ENCODE measurements around the gene DHCR24. TPM values are rescaled to one million over a fixed set of nuclear protein-coding genes. Genes with fewer than 3 reads are reported as not detected.

The DHCR24 gene
- total RNA-seq, 1 donor from 2014 or later, result 87.2 TPM

GRCh38 chr1:54853096-54853792, 33.8 kb downstream of the DHCR24 start:
- no peak for TF ChIP-seq CTCF (IDR thresholded peaks at IDR 0.05)
- Mint-ChIP-seq H3K4me3 (ENCODE audit: unreplicated experiment) (no peak overlapping the region), H3K27me3 (ENCODE audit: unreplicated experiment) (no peaks in the 10 kb centered on the region), H3K27ac (ENCODE audit: unreplicated experiment) (no peak overlapping the region), H3K9me3 (ENCODE audit: unreplicated experiment) (no peaks in the 10 kb centered on the region), H3K4me1 (ENCODE audit: unreplicated experiment) (peaks cover 11% of the 10 kb centered on the region), H3K36me3 (ENCODE audit: unreplicated experiment) (peaks cover 43% of the 10 kb centered on the region)
- DNase-seq (ENCODE audit: extremely low spot score, unreplicated experiment), result no peak

GRCh38 chr1:54851936-54852524, 35.0 kb downstream of the DHCR24 start:
- no peak overlapping the region for H3K27ac Mint-ChIP-seq (ENCODE audit: unreplicated experiment)
- no peak for TF ChIP-seq CTCF (IDR thresholded peaks at IDR 0.05)
- H3K4me3 Mint-ChIP-seq (ENCODE audit: unreplicated experiment), result no peak overlapping the region
- no peaks in the 10 kb centered on the region for H3K9me3 Mint-ChIP-seq (ENCODE audit: unreplicated experiment)
- DNase-seq (ENCODE audit: extremely low spot score, unreplicated experiment), result no peak
- peaks cover 43% of the 10 kb centered on the region for H3K36me3 Mint-ChIP-seq (ENCODE audit: unreplicated experiment)
- H3K27me3 Mint-ChIP-seq (ENCODE audit: unreplicated experiment), result no peaks in the 10 kb centered on the region
- peaks cover 9% of the 10 kb centered on the region for H3K4me1 Mint-ChIP-seq (ENCODE audit: unreplicated experiment)

- H3K9me3 Mint-ChIP-seq (ENCODE audit: unreplicated experiment), result no peaks in the 10 kb centered on the region
- H3K36me3 Mint-ChIP-seq (ENCODE audit: unreplicated experiment), result peaks cover 41% of the 10 kb centered on the region
- DNase-seq (ENCODE audit: extremely low spot score, unreplicated experiment), result no peak
- H3K27me3 Mint-ChIP-seq (ENCODE audit: unreplicated experiment), result no peaks in the 10 kb centered on the region
- no peak for TF ChIP-seq CTCF (IDR thresholded peaks at IDR 0.05)
- no peak overlapping the region for H3K4me3 Mint-ChIP-seq (ENCODE audit: unreplicated experiment)
- peaks cover 3% of the 10 kb centered on the region for H3K4me1 Mint-ChIP-seq (ENCODE audit: unreplicated experiment)
- H3K27ac Mint-ChIP-seq (ENCODE audit: unreplicated experiment), result no peak overlapping the region
These were observed 35.6 kb downstream of the DHCR24 start for GRCh38 chr1:54851406-54851805.

- H3K27ac Mint-ChIP-seq (ENCODE audit: unreplicated experiment), result no peak overlapping the region
- no peak overlapping the region for H3K4me3 Mint-ChIP-seq (ENCODE audit: unreplicated experiment)
- H3K27me3 Mint-ChIP-seq (ENCODE audit: unreplicated experiment), result no peaks in the 10 kb centered on the region
- no peaks in the 10 kb centered on the region for H3K9me3 Mint-ChIP-seq (ENCODE audit: unreplicated experiment)
- H3K36me3 Mint-ChIP-seq (ENCODE audit: unreplicated experiment), result peaks cover 41% of the 10 kb centered on the region
- no peak for TF ChIP-seq CTCF (IDR thresholded peaks at IDR 0.05)
- DNase-seq (ENCODE audit: extremely low spot score, unreplicated experiment), result no peak
- H3K4me1 Mint-ChIP-seq (ENCODE audit: unreplicated experiment), result no peaks in the 10 kb centered on the region
These were observed 36.3 kb downstream of the DHCR24 start for GRCh38 chr1:54850737-54851136.

GRCh38 chr1:54850069-54850730, 36.8 kb downstream of the DHCR24 start:
- no peak overlapping the region for H3K4me3 Mint-ChIP-seq (ENCODE audit: unreplicated experiment)
- no peaks in the 10 kb centered on the region for H3K4me1 Mint-ChIP-seq (ENCODE audit: unreplicated experiment)
- no peak for DNase-seq (ENCODE audit: extremely low spot score, unreplicated experiment)
- no peaks in the 10 kb centered on the region for H3K27me3 Mint-ChIP-seq (ENCODE audit: unreplicated experiment)
- no peak overlapping the region for H3K27ac Mint-ChIP-seq (ENCODE audit: unreplicated experiment)
- no peak for TF ChIP-seq CTCF (IDR thresholded peaks at IDR 0.05)
- peaks cover 41% of the 10 kb centered on the region for H3K36me3 Mint-ChIP-seq (ENCODE audit: unreplicated experiment)
- no peaks in the 10 kb centered on the region for H3K9me3 Mint-ChIP-seq (ENCODE audit: unreplicated experiment)
